ENCODE results near the gene GAA. TPM values are rescaled to one million over a fixed set of nuclear protein-coding genes. Genes with fewer than 3 reads are reported as not detected.

The GAA gene
- total and polyA plus RNA-seq, 2 of the 8 experiments (the other 6 are each of a cell fraction or from before 2014, with no cell fraction given) = 14.8 to 30.0 TPM

DNA sequence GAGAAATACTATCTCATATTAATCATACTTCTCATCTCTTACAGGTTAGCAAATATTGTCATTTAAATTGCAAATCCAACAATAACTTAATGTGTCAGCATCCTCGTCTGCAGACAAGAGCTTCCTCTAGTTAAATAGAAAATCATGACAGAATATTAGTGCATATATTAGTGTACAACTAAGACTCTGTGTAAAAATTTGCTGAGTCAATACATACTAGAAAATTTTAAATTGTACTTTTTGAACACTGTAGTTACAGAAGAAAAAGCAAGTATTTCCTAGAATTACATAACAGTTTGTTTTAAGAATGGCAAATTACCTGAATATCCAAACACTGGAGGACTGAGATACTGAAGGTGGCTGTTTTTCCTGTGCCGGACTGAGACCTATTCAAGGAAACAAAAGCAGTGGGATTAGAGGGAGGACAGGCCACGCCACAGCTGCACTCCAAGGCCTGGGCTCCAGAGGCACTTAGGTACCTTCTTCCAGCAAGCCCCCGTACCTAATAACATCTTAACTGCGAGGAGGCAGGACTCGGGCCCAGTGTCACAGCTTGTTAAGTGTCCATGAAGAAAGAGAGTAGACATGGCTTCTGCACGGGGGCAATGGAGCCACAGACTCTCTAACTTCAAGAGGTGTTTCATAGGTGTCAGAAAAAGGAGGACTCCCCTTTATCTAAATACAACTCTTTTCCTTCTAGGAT lies 40.2 kb downstream of the GAA start:
- no peaks in the 10 kb centered on the region for H3K9me3 ChIP-seq (ENCODE audit: insufficient read depth in 2 of 2, low read depth in 1 of 2, low read length in 1 of 2)
- no peak overlapping the region for H2AK5ac ChIP-seq (ENCODE audit: low read depth, low read length)
- no peak overlapping the region for H2BK12ac ChIP-seq (ENCODE audit: low read depth, low read length)
- H3K18ac ChIP-seq (ENCODE audit: extremely low read depth, low read length) = no peak overlapping the region
- 96% methylated on average over 7 of the region's 7 CpGs; no CpG with 5 or more reads in 1 of the 2 experiments for WGBS, 2 experiments (ENCODE audit: extremely low coverage in 1 of 2, insufficient coverage in 1 of 2, insufficient read length in 1 of 2, insufficient replicate concordance in 2 of 2, low coverage in 1 of 2, low lambda C conversion rate in 2 of 2, missing lambda C conversion rate in 1 of 2)
- DNase-seq (ENCODE audit: low read depth in 1 of 2, low spot score in 2 of 2) (no peak), FAIRE-seq (no peak)
- no peak overlapping the region for H3K56ac ChIP-seq (replicated peaks; ENCODE audit: insufficient read length, low read depth, low read length)
- H4K91ac ChIP-seq (replicated peaks; ENCODE audit: insufficient read length, low read length) = no peak overlapping the region
- H3K23me2 ChIP-seq (ENCODE audit: low read depth, low read length) = peaks cover 7% of the 10 kb centered on the region
- H2BK5ac ChIP-seq (ENCODE audit: low read depth, low read length) = no peak overlapping the region
- no peak overlapping the region for H3K14ac ChIP-seq (ENCODE audit: insufficient read length)
- H3K4me2 ChIP-seq (ENCODE audit: insufficient read depth in 1 of 2, low read depth in 2 of 2, low read length in 2 of 2) = no peak overlapping the region
- no peak overlapping the region for H2BK20ac ChIP-seq (ENCODE audit: low read length)
- ChIA-PET POLR2A (ENCODE audit: partially characterized antibody) (interaction anchor here (0.7 to 11.5 kb wide), 6 partner anchors 17 to 117 kb away, joined by 3 to 103 read pairs (median 4); partner anchors contain the start of gene GAA), CTCF (ENCODE audit: partially characterized antibody) (interaction anchor here (0.9 to 3.2 kb wide), 7 partner anchors 8 to 59 kb away, joined by 3 to 10 read pairs (median 5); partner anchors contain the start of gene GAA)
- no peak overlapping the region for H2AFZ ChIP-seq (ENCODE audit: low read length)
- H3K4me1 ChIP-seq (replicated peaks in 1 of 4; ENCODE audit: control insufficient read depth in 3 of 4, insufficient read depth in 4 of 4, low read length in 3 of 4) = peaks cover 0 to 13% (median 3%) of the 10 kb centered on the region in 4 experiments; a peak in 4 of 7 replicates
- peaks cover 51 to 74% (median 69%) of the 10 kb centered on the region in 4 experiments for H3K36me3 ChIP-seq (ENCODE audit: control insufficient read depth in 2 of 4, insufficient read depth in 4 of 4, low read length in 3 of 4)
- H3K9ac ChIP-seq (replicated peaks in 1 of 4; ENCODE audit: extremely low read depth in 1 of 4, low read depth in 3 of 4, low read length in 3 of 4) = no peak overlapping the region
- no peak overlapping the region for H4K8ac ChIP-seq (ENCODE audit: extremely low read depth, insufficient read depth, low read length)
- H2BK15ac ChIP-seq (ENCODE audit: low read length) = no peak overlapping the region
- no peak overlapping the region for H3K23ac ChIP-seq (ENCODE audit: insufficient read length)
- peaks cover 11 to 33% of the 10 kb centered on the region in 2 experiments for H4K20me1 ChIP-seq (replicated peaks in 1 of 2; ENCODE audit: control insufficient read depth in 1 of 2, insufficient read depth in 2 of 2, low read length in 2 of 2)
- H3K79me2 ChIP-seq (ENCODE audit: control insufficient read depth in 1 of 2, insufficient read depth in 2 of 2, low read length in 2 of 2) = peaks cover 19 to 42% of the 10 kb centered on the region in 2 experiments
- H3K4ac ChIP-seq (replicated peaks; ENCODE audit: insufficient read length, low read depth, low read length) = no peak overlapping the region
- H3K4me3 ChIP-seq (ENCODE audit: extremely low read depth in 1 of 4, insufficient read depth in 2 of 4, low read depth in 3 of 4, low read length in 4 of 4) = no peak overlapping the region
- H2BK120ac ChIP-seq (replicated peaks; ENCODE audit: low read depth, low read length) = no peak overlapping the region
- H4K5ac ChIP-seq (ENCODE audit: insufficient read length, low read depth, low read length) = no peak overlapping the region
- H3K79me1 ChIP-seq (ENCODE audit: low read depth, low read length) = peaks cover 16% of the 10 kb centered on the region
- H3K27me3 ChIP-seq (replicated peaks in 1 of 4; ENCODE audit: control insufficient read depth in 3 of 4, extremely low read depth in 1 of 4, insufficient read depth in 3 of 4, low read length in 3 of 4) = no peaks in the 10 kb centered on the region
- H3K27ac ChIP-seq (ENCODE audit: low read depth, low read length) = no peak overlapping the region
- no peak for TF ChIP-seq FOSL1 (IDR thresholded peaks at IDR 0.05; ENCODE audit: insufficient read depth, low read depth, low read length)
- no peak for TF ChIP-seq RAD21 (IDR thresholded peaks at IDR 0.05 in 1 of 2, conservative IDR thresholded peaks at IDR 0.05 in 1 of 2; ENCODE audit: low read depth in 2 of 2, low read length in 2 of 2)
- TF ChIP-seq JUND (IDR thresholded peaks at IDR 0.05; ENCODE audit: low read length) = no peak
- TF ChIP-seq SIRT6 (IDR thresholded peaks at IDR 0.05; ENCODE audit: low read length) = no peak
- TF ChIP-seq RFX5 (IDR thresholded peaks at IDR 0.05; ENCODE audit: borderline replicate concordance, low read depth, low read length) = no peak
- no peak for TF ChIP-seq POU5F1 (IDR thresholded peaks at IDR 0.05; ENCODE audit: low read depth, low read length)
- TF ChIP-seq CHD2 (IDR thresholded peaks at IDR 0.05; ENCODE audit: low read length) = no peak
- TF ChIP-seq HDAC2 (IDR thresholded peaks at IDR 0.05; ENCODE audit: borderline replicate concordance in 1 of 2, low read depth in 2 of 2, low read length in 2 of 2) = no peak
- TF ChIP-seq KDM4A (IDR thresholded peaks at IDR 0.05; ENCODE audit: low read depth, low read length, severe bottlenecking) = no peak
- TF ChIP-seq, protein P1, sequence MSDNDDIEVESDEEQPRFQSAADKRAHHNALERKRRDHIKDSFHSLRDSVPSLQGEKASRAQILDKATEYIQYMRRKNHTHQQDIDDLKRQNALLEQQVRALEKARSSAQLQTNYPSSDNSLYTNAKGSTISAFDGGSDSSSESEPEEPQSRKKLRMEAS (IDR thresholded peaks at IDR 0.05) = no peak
- no peak for TF ChIP-seq RBBP5 (IDR thresholded peaks at IDR 0.05; ENCODE audit: borderline replicate concordance, low read depth, low read length)
